Suprapubic skin (tissue), 4 donors: Measurements from ENCODE around the gene ABCA12.

Experiments used
- CTCF ChIP-seq, 2 donors: fragments of 200-600 bp in 1 of 2; fragments of 450-650 bp in 1 of 2; sonication (generic) in 1 of 2; IDR thresholded peaks; one replicate each; pipeline ENCODE4 v1.5.1; 2016 to 2019; ENCODE audit warnings: antibody characterized with exemption in 2 of 2, mild to moderate bottlenecking in 1 of 2, moderate library complexity in 1 of 2
- POLR2A ChIP-seq, 2 donors: fragments of 450-650 bp; IDR thresholded peaks; one replicate each; pipeline ENCODE4 v1.6.1; 2017; ENCODE audit warnings: antibody characterized with exemption in 2 of 2, mild to moderate bottlenecking in 2 of 2, moderate library complexity in 2 of 2
- POLR2AphosphoS5 ChIP-seq, 3 donors: sonication (generic); formaldehyde crosslinking; IDR thresholded peaks; one replicate each; pipeline ENCODE4 v1.6.1; 2017; ENCODE audit warnings: antibody characterized with exemption in 3 of 3

- no peak for TF ChIP-seq CTCF (IDR thresholded peaks at IDR 0.05)
- TF ChIP-seq POLR2A (IDR thresholded peaks at IDR 0.05): no peak
- TF ChIP-seq POLR2AphosphoS5 (IDR thresholded peaks at IDR 0.05): no peak
Measured at GRCh38 chr2:215149894-215150293, 11.5 kb upstream of the ABCA12 start.
